ENCODE measurements around the gene MRPL44.

MRPL44 gene

DNA sequence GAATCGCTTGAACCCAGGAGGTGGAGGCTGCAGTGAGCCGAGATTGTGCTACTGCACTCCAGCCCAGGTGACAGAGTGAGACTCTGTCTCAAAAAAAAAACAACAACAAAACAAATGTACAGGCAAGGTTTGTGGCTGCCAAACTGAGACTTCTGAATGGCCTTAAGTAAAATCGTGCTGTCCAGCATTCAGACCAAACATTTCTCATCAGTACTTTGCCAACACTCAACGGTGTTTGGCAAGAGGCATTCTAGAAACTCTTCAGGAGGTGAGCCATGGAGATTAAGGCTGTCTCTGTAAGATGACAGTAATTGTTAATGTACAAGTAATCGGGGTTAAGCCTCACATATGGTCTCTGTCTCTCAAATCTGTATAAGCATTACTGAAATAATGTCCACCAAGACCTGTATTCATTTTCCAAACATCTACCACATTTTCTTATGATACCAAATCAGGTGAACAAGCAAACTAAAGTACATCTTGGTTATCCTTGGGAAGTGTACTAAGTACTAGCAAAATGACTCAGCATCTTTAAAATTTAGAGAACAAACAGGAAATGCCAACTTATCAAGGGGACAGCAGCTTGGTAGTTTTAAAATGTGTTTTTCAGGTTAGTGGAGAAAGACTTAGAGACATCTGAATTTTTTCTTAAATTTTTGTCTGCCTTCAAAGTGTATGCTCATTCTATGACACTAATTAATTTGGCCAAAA, 52.5 kb downstream of the MRPL44 start:
- peak; percentile 27 for DNase-seq (ENCODE audit: low spot score)

DNA sequence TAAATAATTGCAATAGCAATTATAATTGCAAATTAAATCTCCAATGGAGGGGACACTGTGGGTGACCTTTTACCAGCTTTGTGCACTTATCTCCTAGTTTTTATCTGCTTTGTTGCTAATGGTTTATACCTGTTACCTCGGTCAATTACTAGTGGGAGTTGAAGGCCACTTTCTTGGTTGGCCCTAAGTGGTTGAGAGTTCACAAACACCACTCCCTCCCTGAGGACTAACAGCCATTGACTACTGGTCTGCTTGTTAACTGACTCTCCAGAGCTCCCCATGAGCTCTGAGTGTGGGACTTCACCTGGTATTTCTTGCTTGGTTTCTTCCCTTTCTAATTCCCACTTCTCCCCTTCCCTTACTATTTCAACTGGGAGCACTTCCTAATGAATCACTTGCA, 54.6 kb downstream of the MRPL44 start:
- no peak for DNase-seq (ENCODE audit: low spot score)

DNA sequence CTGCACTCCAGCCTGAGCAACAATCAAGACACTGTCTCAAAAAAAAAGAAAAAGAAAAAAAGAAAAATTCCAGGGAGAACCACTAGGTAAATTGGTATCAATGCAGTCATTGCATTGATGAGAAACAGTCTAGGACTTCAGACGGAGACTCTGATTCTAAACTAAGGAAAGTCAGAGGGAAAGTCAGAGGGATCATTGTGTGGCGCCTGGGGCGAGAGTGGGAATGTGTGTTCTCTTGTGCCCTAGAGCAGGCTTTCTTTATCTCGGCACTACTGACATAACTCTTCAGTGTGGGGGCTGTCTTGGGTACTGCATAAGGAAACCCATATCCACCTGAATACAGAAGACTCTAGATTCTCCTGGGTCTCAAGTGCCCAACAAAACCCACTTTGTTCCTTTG, 57.1 kb downstream of the MRPL44 start:
- DNase-seq (ENCODE audit: low spot score), result no peak

DNA sequence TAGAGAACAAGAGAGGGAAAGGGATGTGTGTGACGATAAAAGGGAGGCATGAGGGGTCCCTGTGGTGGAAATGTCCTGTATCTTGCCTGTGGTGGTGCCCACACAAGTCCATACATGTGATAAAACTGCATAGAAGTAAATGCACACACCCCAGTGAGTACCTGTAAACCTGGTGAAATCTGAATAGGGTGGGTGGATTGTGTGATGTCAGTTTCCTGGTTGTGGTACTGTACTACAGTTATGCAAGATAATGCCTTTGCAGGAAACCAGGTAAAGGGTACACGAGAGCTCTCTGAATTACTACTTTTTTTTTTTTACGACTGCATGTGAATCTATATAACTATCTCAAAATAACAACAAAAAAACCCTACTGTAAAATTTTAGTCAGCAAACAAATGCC, 59.7 kb downstream of the MRPL44 start:
- DNase-seq (ENCODE audit: low spot score), result no peak

All from LoVo (cell line).